H1 (cell line): ENCODE data around the gene TRAF3. TPM values are rescaled to one million over a fixed set of nuclear protein-coding genes. Genes with fewer than 3 reads are reported as not detected.

Source experiments
- ASH2L ChIP-seq: fragments of 200-600, 300-600 bp; sonication (generic); IDR thresholded peaks from one replicate; pipeline ENCODE4 v1.7.1; 2017; ENCODE audit warnings: low read length
- BCL11A ChIP-seq, 2 experiments: IDR thresholded peaks; one replicate each; pipeline ENCODE4 v1.6.1; 2011; ENCODE audit warnings: low read depth in 2 of 2, low read length in 2 of 2, mild to moderate bottlenecking in 2 of 2
- CBX8 ChIP-seq: fragments of 300-800, 300-1000 bp; sonication (generic); IDR thresholded peaks from 2 replicates; pipeline ENCODE4 v1.7.1; 2016; ENCODE audit warnings: low read depth, low read length, borderline replicate concordance
- CHD2 ChIP-seq: IDR thresholded peaks from 2 replicates; pipeline ENCODE4 v1.6.1; 2012; ENCODE audit warnings: low read length, improper control_type of control experiment
- CTCF ChIP-seq, 3 experiments: IDR thresholded peaks; 1 replicate in 2 of 3; 2 replicates in 1 of 3; pipeline versions ENCODE4 v1.5.1 to v1.6.1; 2011; ENCODE audit warnings: low read length in 3 of 3, mild to moderate bottlenecking in 3 of 3, inconsistent platforms in 2 of 3, low read depth in 1 of 3, moderate library complexity in 1 of 3; ENCODE audit not compliant: insufficient read depth in 1 of 3; ENCODE audit errors: control extremely low read depth in 1 of 3
- EZH2 ChIP-seq: fragments of 200-600 bp; sonication (generic); IDR thresholded peaks from 2 replicates; pipeline ENCODE4 v1.7.1; 2012; ENCODE audit warnings: low read depth, mild to moderate bottlenecking, moderate library complexity, low read length, inconsistent platforms; ENCODE audit not compliant: severe bottlenecking
- KDM5A ChIP-seq: fragments of 200-600 bp; IDR thresholded peaks from 2 replicates; pipeline ENCODE4 v1.7.1; 2012; ENCODE audit warnings: mild to moderate bottlenecking, low read length, inconsistent platforms, mixed read lengths
- SUZ12 ChIP-seq: fragments of 200-600 bp; sonication (generic); IDR thresholded peaks from 2 replicates; pipeline ENCODE4 v1.6.1; 2012; ENCODE audit warnings: mild to moderate bottlenecking, inconsistent platforms, low read length, moderate library complexity, mixed read lengths
- polyA plus RNA-seq, 7 experiments: library from polyadenylated mRNA; depleted of rRNA in 3 of 7; stranded (reverse) in 5 of 7; unstranded in 2 of 7; fragments of >200 nt in 5 of 7; fragments of 200-250 nt in 2 of 7; gene quantifications; 1 replicate in 5 of 7; 2 replicates in 1 of 7; 4 replicates in 1 of 7; pipeline versions ENCODE4 v1.2.1 to v1.2.3, GENCODE V29; 2011 to 2013; ENCODE audit warnings: missing spikeins in 2 of 7, mixed read lengths in 2 of 7
- total RNA-seq: library from RNA; stranded (reverse); fragmentation: NEBNext Ultra II Directional; extraction: Animal tissue kit (Norgen Biotek cat#: 25700); gene quantifications from 2 replicates; pipeline ENCODE4 v1.2.1, GENCODE V29; 2021
- TF ChIP-seq, protein P1 (sequence below): IDR thresholded peaks from 2 replicates; pipeline ENCODE4 v1.6.1; 2012; ENCODE audit warnings: low read length, inconsistent platforms

TRAF3 gene
- total and polyA plus RNA-seq, 2 of the 8 experiments (the other 6 are each of a cell fraction or from before 2014, with no cell fraction given): 5.8 to 12.1 TPM

DNA sequence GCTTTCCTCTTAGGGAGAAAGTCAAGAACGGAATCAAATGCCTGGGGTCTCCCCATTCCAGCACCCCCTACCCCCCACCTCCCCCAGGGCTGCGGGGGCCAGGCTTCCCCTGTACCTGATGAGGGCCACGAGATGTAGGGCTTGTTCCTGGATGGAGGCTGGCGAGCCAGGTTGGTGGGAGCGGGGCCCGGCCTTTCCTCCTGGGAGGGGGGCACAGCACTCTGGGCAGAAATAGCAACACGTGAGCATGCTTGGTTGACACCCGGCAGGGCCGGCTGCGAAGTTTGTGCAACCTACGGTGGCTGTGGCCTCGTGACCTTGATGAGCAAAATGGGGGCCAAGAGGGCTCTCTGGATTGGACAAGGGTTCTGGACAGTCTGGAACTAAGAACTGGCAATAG lies 160.9 kb downstream of the TRAF3 start (continued):
- TF ChIP-seq CTCF (IDR thresholded peaks at IDR 0.05; ENCODE audit: control extremely low read depth in 1 of 3, insufficient read depth in 1 of 3, low read depth in 1 of 3, low read length in 3 of 3): no peak
- no peak for TF ChIP-seq CBX8
- TF ChIP-seq, protein P1, sequence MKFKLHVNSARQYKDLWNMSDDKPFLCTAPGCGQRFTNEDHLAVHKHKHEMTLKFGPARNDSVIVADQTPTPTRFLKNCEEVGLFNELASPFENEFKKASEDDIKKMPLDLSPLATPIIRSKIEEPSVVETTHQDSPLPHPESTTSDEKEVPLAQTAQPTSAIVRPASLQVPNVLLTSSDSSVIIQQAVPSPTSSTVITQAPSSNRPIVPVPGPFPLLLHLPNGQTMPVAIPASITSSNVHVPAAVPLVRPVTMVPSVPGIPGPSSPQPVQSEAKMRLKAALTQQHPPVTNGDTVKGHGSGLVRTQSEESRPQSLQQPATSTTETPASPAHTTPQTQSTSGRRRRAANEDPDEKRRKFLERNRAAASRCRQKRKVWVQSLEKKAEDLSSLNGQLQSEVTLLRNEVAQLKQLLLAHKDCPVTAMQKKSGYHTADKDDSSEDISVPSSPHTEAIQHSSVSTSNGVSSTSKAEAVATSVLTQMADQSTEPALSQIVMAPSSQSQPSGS: no peak
- no peak for TF ChIP-seq CHD2
- TF ChIP-seq KDM5A: no peak
- no peak for TF ChIP-seq SUZ12
- TF ChIP-seq BCL11A (IDR thresholded peaks at IDR 0.05; ENCODE audit: low read depth in 2 of 2, low read length in 2 of 2): no peak
- TF ChIP-seq EZH2: no peak
- no peak for TF ChIP-seq ASH2L
- TF ChIP-seq, all 59 proteins: peak for 0
